Measurements from ENCODE around the gene ZNF234.

The ZNF234 gene

DNA sequence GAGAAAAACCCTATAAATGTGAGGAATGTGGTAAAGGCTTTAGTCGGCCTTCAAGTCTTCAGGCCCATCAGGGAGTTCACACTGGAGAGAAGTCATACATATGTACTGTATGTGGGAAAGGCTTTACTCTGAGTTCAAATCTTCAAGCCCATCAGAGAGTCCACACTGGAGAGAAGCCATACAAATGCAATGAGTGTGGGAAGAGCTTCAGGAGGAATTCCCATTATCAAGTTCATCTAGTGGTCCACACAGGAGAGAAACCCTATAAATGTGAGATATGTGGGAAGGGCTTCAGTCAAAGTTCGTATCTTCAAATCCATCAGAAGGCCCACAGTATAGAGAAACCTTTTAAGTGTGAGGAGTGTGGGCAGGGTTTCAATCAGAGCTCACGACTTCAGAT lies 35.2 kb downstream of the ZNF234 start:
- CTCF ChIA-PET: no interaction called here
- POLR2A ChIA-PET: no interaction called here

DNA sequence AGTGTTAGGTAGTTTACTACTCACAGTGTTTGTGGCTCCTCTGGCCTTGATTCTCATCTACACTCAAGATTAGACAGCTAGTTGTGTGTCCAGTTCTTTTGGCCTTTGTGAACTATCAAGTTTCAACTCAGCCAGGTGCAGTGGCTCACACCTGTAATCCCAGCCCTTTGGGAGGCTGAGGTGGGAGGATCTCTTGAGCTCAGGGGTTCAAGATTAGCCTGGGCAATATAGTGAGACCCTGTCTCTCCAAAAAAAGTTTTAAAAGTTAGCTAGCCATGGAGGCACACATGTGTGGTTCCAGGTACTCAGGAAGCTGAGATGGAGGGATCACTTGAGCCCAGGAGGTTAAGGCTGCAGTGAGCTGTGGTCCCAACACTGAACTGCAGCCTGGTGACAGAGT lies 39.6 kb downstream of the ZNF234 start:
- no peak for DNase-seq (ENCODE audit: extremely low spot score)
- TF ChIP-seq ARNT (IDR thresholded peaks at IDR 0.05) (no peak), NFRKB (IDR thresholded peaks at IDR 0.05) (no peak), FOXK2 (IDR thresholded peaks at IDR 0.05) (no peak)
- ChIA-PET CTCF (no interaction called here), POLR2A (no interaction called here)

More for the DNA sequence above, 35.2 kb downstream of the ZNF234 start:
- no peak for DNase-seq (ENCODE audit: extremely low spot score)
- no peak for TF ChIP-seq ZNF384 (IDR thresholded peaks at IDR 0.05)
- TF ChIP-seq LEF1 (IDR thresholded peaks at IDR 0.05; ENCODE audit: borderline replicate concordance): no peak
- no peak for TF ChIP-seq FOXM1 (IDR thresholded peaks at IDR 0.05; ENCODE audit: borderline replicate concordance)
- no peak for TF ChIP-seq HDGF (IDR thresholded peaks at IDR 0.05; ENCODE audit: borderline replicate concordance)
- no peak for TF ChIP-seq SP1 (IDR thresholded peaks at IDR 0.05)
- no peak for TF ChIP-seq CTBP1 (IDR thresholded peaks at IDR 0.05; ENCODE audit: borderline replicate concordance)
- TF ChIP-seq ELF4 (IDR thresholded peaks at IDR 0.05): no peak

DNA sequence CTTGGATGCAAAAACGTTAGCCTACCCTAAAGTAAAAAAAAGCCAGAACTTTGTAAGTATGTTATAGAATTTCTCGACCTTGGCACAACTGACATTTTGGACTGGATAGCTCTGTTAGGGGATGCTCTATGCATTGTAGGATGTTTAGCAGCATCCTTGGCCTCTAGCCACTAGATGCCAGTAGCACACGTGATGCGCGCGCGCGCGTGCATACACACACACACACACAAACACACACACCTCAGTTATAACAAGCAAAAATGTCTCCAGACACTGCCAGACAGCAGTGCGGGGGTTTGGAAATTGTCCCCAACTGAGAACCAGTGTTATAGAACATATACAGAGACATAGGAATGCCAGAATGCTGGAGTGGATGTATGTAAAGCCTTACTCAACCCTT lies 40.8 kb downstream of the ZNF234 start:
- TF ChIP-seq, protein P1, sequence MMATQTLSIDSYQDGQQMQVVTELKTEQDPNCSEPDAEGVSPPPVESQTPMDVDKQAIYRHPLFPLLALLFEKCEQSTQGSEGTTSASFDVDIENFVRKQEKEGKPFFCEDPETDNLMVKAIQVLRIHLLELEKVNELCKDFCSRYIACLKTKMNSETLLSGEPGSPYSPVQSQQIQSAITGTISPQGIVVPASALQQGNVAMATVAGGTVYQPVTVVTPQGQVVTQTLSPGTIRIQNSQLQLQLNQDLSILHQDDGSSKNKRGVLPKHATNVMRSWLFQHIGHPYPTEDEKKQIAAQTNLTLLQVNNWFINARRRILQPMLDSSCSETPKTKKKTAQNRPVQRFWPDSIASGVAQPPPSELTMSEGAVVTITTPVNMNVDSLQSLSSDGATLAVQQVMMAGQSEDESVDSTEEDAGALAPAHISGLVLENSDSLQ (IDR thresholded peaks at IDR 0.05): no peak
- TF ChIP-seq L3MBTL2 (conservative IDR thresholded peaks at IDR 0.05) (no peak), BHLHE40 (IDR thresholded peaks at IDR 0.05; ENCODE audit: borderline replicate concordance) (no peak), CTBP1 (IDR thresholded peaks at IDR 0.05; ENCODE audit: borderline replicate concordance) (no peak), LEF1 (IDR thresholded peaks at IDR 0.05; ENCODE audit: borderline replicate concordance) (no peak), ZNF384 (IDR thresholded peaks at IDR 0.05) (no peak), TARDBP (IDR thresholded peaks at IDR 0.05) (no peak), FOXA1 (IDR thresholded peaks at IDR 0.05) (no peak), NFRKB (IDR thresholded peaks at IDR 0.05) (no peak), SUZ12 (IDR thresholded peaks at IDR 0.05) (no peak), HDGF (IDR thresholded peaks at IDR 0.05; ENCODE audit: borderline replicate concordance) (no peak), ARNT (IDR thresholded peaks at IDR 0.05) (no peak), FOXK2 (IDR thresholded peaks at IDR 0.05) (no peak), ELF4 (IDR thresholded peaks at IDR 0.05) (no peak), FOXM1 (IDR thresholded peaks at IDR 0.05; ENCODE audit: borderline replicate concordance) (no peak)
- ChIA-PET CTCF (no interaction called here), POLR2A (no interaction called here)
- DNase-seq (ENCODE audit: extremely low spot score): no peak

DNA sequence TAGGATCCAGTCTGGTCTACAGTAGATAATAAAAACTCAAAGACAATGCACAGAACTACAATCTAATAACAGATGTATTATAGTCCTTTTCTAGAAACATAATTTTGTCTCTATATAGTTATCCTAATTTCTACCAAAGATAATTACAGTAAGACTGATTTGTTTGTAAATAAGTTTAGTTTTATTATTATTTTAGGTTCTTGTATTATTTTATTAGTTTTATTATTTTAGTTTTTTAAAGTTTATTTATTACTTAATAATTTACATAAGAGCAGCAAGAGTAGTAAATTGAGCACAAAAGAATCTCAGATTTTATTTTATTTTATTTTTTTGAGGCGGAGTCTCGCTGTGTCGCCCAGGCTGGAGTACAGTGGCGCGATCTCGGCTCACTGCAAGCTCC lies 48.7 kb downstream of the ZNF234 start:
- DNase-seq (ENCODE audit: extremely low spot score): no peak
- TF ChIP-seq FOXA1 (IDR thresholded peaks at IDR 0.05) (no peak), NFRKB (IDR thresholded peaks at IDR 0.05) (no peak), ARNT (IDR thresholded peaks at IDR 0.05) (no peak), FOXK2 (IDR thresholded peaks at IDR 0.05) (no peak), SUZ12 (IDR thresholded peaks at IDR 0.05) (no peak), CTBP1 (IDR thresholded peaks at IDR 0.05; ENCODE audit: borderline replicate concordance) (no peak), FOXM1 (IDR thresholded peaks at IDR 0.05; ENCODE audit: borderline replicate concordance) (no peak), LEF1 (IDR thresholded peaks at IDR 0.05; ENCODE audit: borderline replicate concordance) (no peak), ZNF384 (IDR thresholded peaks at IDR 0.05) (no peak), BHLHE40 (IDR thresholded peaks at IDR 0.05; ENCODE audit: borderline replicate concordance) (no peak), ELF4 (IDR thresholded peaks at IDR 0.05) (no peak)
- ChIA-PET POLR2A (no interaction called here), CTCF (no interaction called here)

DNA sequence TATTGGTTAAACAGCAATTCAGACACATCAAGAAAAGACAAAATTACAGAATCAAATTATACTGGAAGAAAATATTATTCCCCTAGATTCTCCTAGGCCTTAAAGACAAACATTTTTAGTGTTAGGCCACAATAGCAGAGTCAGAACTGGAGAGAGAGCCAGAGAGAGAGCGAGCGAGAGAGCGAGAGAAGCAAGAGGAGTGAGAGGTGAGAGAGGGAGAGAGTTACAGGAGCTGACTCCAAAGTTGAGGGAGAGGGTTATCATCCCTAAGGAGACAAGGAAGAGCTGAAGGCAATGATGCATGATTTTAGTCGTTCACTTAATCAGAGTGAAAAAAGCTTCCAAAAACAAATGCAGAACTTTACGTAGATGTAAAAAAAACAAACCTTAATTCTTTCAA lies 50.8 kb downstream of the ZNF234 start:
- DNase-seq (ENCODE audit: extremely low spot score): no peak
- POLR2A ChIA-PET: no interaction called here
- no peak for TF ChIP-seq ARNT (IDR thresholded peaks at IDR 0.05)
- no peak for TF ChIP-seq FOXA1 (IDR thresholded peaks at IDR 0.05)
- no peak for TF ChIP-seq FOXM1 (IDR thresholded peaks at IDR 0.05; ENCODE audit: borderline replicate concordance)
- no peak for TF ChIP-seq NFRKB (IDR thresholded peaks at IDR 0.05)
- TF ChIP-seq CTBP1 (IDR thresholded peaks at IDR 0.05; ENCODE audit: borderline replicate concordance): no peak
- no peak for TF ChIP-seq TARDBP (IDR thresholded peaks at IDR 0.05)
- TF ChIP-seq HDGF (IDR thresholded peaks at IDR 0.05; ENCODE audit: borderline replicate concordance): no peak
- TF ChIP-seq L3MBTL2 (conservative IDR thresholded peaks at IDR 0.05): no peak
- CTCF ChIA-PET: no interaction called here

DNA sequence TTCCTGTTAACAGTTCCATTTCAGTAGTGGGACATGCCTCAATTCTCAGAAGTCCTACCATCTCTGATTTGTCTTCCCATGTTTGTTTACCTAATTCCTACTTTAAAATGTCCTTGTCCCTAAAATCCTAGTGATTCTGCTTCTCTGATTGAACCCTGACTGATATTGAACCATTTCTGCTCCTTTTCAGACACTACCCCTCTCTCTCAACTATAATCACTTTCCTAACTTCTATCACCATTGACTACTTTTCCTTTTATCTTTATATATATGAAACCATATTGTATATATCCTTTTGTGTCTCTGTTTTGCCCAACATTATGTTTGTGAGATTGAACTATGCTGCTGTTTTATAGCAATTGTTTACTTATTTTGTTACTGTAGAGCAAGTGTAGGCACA lies 55.4 kb downstream of the ZNF234 start:
- no peak for DNase-seq (ENCODE audit: extremely low spot score)
- ChIA-PET CTCF (no interaction called here), POLR2A (no interaction called here)
- TF ChIP-seq TARDBP (IDR thresholded peaks at IDR 0.05) (no peak), FOXA1 (IDR thresholded peaks at IDR 0.05) (no peak), CTBP1 (IDR thresholded peaks at IDR 0.05; ENCODE audit: borderline replicate concordance) (no peak), ELF4 (IDR thresholded peaks at IDR 0.05) (no peak), BHLHE40 (IDR thresholded peaks at IDR 0.05; ENCODE audit: borderline replicate concordance) (no peak), LEF1 (IDR thresholded peaks at IDR 0.05; ENCODE audit: borderline replicate concordance) (no peak)
- TF ChIP-seq, protein P1 (IDR thresholded peaks at IDR 0.05): no peak

DNA sequence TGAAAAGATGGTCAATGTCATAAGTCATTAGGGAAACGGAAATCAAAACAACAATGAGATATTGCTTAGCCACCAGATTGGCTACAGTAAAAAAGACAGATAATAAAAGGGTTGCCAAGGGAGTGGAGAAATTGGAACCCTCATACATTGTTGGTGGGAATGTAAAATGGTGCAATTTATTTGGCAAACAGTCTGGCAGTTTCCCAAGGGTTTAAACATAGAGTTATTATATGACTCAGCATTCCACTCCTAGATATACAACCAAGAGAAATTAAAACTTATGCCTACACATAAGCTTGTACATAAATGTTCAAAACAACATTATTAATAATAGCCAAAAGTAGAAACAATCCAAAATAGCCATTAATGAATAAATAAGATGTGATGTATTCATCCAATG lies 61.1 kb downstream of the ZNF234 start:
- CTCF ChIA-PET: no interaction called here
- TF ChIP-seq FOXK2 (IDR thresholded peaks at IDR 0.05): no peak
- no peak for TF ChIP-seq FOXM1 (IDR thresholded peaks at IDR 0.05; ENCODE audit: borderline replicate concordance)
- no peak for TF ChIP-seq SUZ12 (IDR thresholded peaks at IDR 0.05)
- no peak for TF ChIP-seq FOXA1 (IDR thresholded peaks at IDR 0.05)
- TF ChIP-seq ZNF384 (IDR thresholded peaks at IDR 0.05): no peak
- no peak for TF ChIP-seq SP1 (IDR thresholded peaks at IDR 0.05)
- TF ChIP-seq, protein P1 (IDR thresholded peaks at IDR 0.05): no peak
- TF ChIP-seq L3MBTL2 (conservative IDR thresholded peaks at IDR 0.05): no peak
- no peak for TF ChIP-seq ELF4 (IDR thresholded peaks at IDR 0.05)
- no peak for TF ChIP-seq TARDBP (IDR thresholded peaks at IDR 0.05)
- no peak for TF ChIP-seq LEF1 (IDR thresholded peaks at IDR 0.05; ENCODE audit: borderline replicate concordance)
- no peak for TF ChIP-seq BHLHE40 (IDR thresholded peaks at IDR 0.05; ENCODE audit: borderline replicate concordance)
- TF ChIP-seq NFRKB (IDR thresholded peaks at IDR 0.05): no peak
- no peak for TF ChIP-seq CTBP1 (IDR thresholded peaks at IDR 0.05; ENCODE audit: borderline replicate concordance)
- TF ChIP-seq HDGF (IDR thresholded peaks at IDR 0.05; ENCODE audit: borderline replicate concordance): no peak
- TF ChIP-seq ARNT (IDR thresholded peaks at IDR 0.05): no peak
- DNase-seq (ENCODE audit: extremely low spot score): no peak
- POLR2A ChIA-PET: no interaction called here

Data from HEK293T (cell line).